Testis (tissue), 3 donors: ENCODE measurements around the gene PITX1. TPM values are rescaled to one million over a fixed set of nuclear protein-coding genes. Genes with fewer than 3 reads are reported as not detected.

Experiments used
- DNase-seq: peaks from one replicate; pipeline ENCODE4 v3.0.0-alpha.2; 2019
- H3K27ac ChIP-seq, 2 donors: fragments of 200-600 bp; sonication (generic); one replicate each; pipeline ENCODE4 v1.5.1; 2019
- H3K27me3 ChIP-seq: fragments of 200-600 bp; sonication (generic); one replicate; pipeline ENCODE4 v1.5.1; 2019
- H3K36me3 ChIP-seq: fragments of 200-600 bp; sonication (generic); one replicate; pipeline ENCODE4 v1.5.1; 2017; ENCODE audit warnings: low read depth; ENCODE audit errors: missing control alignments
- H3K4me1 ChIP-seq: fragments of 200-600 bp; sonication (generic); one replicate; pipeline ENCODE4 v1.5.1; 2019
- H3K4me3 ChIP-seq, 2 donors: fragments of 200-600 bp; sonication (generic); one replicate each; pipeline ENCODE4 v1.5.1; 2017 to 2019
- H3K9me3 ChIP-seq: fragments of 200-600 bp; sonication (generic); one replicate; pipeline ENCODE4 v1.5.1; 2017
- POLR2A ChIP-seq: fragments of 450-650 bp; IDR thresholded peaks from one replicate; pipeline ENCODE4 v1.6.1; 2017; ENCODE audit warnings: antibody characterized with exemption, mild to moderate bottlenecking, moderate library complexity
- WGBS, 2 donors: methylation state at CpG; one replicate each; pipeline ENCODE4 v1.1.5; 2018; 5-methylcytosine and 5-hydroxymethylcytosine counted together
- intact Hi-C: fragments of 100-400 bp; cut with DNase I; formaldehyde crosslinking; loops from one replicate; pipeline ENCODE4 v1.15.1; 2023; ENCODE audit warnings: low total_unique reads
- polyA plus RNA-seq: library from polyadenylated mRNA; stranded (reverse); fragments of 350-450 nt; fragmentation: Illumina TruSeq; extraction: RNeasy Lipid Tissue Mini Kit (QIAGEN cat#74804); gene quantifications from one replicate; pipeline ENCODE4 v1.2.3, GENCODE V29; 2014; ENCODE audit warnings: low read depth, low replicate concordance; ENCODE audit not compliant: insufficient read depth
- total RNA-seq, 2 donors: library from RNA; depleted of rRNA; stranded (reverse); fragments of >200 nt; gene quantifications; one replicate each; pipeline ENCODE4 v1.2.3, GENCODE V29; 2016
- TF ChIP-seq, protein P1 (sequence below), 3 experiments: fragments of 450-650 bp in 2 of 3; fragments of 200-600 bp in 1 of 3; sonication (generic) in 1 of 3; IDR thresholded peaks; one replicate each; pipeline ENCODE4 v1.5.1; 2016 to 2019; ENCODE audit warnings: antibody characterized with exemption in 3 of 3, mild to moderate bottlenecking in 2 of 3, moderate library complexity in 1 of 3

PITX1 gene
- total and polyA plus RNA-seq, 3 donors from 2014 or later: 3.0 to 4.1 (median 3.6) TPM

DNA sequence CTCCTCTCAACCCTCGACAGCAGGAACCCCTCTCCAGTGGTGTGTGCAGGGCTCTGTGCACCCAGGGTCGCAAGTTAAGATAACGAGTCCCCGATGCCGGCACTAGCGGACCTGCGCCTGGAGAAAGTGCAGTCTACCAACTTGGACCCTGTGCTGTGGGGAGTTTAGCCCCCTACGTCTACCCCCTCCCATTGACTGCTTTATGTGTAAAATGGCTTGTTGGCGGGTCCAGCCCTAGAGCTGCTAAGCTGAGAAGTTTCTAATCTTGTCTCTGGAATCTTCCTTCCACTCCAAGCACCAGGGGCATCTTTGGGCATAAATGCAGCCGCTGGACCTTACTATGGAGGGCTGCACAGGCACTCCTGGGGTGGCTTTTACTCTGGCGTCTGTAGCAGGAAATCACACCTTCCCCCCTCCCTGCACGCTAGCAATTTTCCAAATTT lies 7.1 kb upstream of the PITX1 start:
- no peak for DNase-seq
- 22 to 53% methylated on average over 10 to 12 of the region's 12 CpGs for WGBS, 2 donors
- no peak overlapping the region for H3K27ac ChIP-seq
- no peaks in the 10 kb centered on the region for H3K27me3 ChIP-seq
- peaks cover 6% of the 10 kb centered on the region for H3K4me1 ChIP-seq
- no peaks in the 10 kb centered on the region for H3K9me3 ChIP-seq
- TF ChIP-seq, protein P1, sequence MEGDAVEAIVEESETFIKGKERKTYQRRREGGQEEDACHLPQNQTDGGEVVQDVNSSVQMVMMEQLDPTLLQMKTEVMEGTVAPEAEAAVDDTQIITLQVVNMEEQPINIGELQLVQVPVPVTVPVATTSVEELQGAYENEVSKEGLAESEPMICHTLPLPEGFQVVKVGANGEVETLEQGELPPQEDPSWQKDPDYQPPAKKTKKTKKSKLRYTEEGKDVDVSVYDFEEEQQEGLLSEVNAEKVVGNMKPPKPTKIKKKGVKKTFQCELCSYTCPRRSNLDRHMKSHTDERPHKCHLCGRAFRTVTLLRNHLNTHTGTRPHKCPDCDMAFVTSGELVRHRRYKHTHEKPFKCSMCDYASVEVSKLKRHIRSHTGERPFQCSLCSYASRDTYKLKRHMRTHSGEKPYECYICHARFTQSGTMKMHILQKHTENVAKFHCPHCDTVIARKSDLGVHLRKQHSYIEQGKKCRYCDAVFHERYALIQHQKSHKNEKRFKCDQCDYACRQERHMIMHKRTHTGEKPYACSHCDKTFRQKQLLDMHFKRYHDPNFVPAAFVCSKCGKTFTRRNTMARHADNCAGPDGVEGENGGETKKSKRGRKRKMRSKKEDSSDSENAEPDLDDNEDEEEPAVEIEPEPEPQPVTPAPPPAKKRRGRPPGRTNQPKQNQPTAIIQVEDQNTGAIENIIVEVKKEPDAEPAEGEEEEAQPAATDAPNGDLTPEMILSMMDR (IDR thresholded peaks at IDR 0.05): no peak
- no peak for TF ChIP-seq POLR2A
- peak overlapping the region in 1 of 2 donors; percentile 41 for H3K4me3 ChIP-seq
- intact Hi-C loops: no loop called here
- no peaks in the 10 kb centered on the region for H3K36me3 ChIP-seq

DNA sequence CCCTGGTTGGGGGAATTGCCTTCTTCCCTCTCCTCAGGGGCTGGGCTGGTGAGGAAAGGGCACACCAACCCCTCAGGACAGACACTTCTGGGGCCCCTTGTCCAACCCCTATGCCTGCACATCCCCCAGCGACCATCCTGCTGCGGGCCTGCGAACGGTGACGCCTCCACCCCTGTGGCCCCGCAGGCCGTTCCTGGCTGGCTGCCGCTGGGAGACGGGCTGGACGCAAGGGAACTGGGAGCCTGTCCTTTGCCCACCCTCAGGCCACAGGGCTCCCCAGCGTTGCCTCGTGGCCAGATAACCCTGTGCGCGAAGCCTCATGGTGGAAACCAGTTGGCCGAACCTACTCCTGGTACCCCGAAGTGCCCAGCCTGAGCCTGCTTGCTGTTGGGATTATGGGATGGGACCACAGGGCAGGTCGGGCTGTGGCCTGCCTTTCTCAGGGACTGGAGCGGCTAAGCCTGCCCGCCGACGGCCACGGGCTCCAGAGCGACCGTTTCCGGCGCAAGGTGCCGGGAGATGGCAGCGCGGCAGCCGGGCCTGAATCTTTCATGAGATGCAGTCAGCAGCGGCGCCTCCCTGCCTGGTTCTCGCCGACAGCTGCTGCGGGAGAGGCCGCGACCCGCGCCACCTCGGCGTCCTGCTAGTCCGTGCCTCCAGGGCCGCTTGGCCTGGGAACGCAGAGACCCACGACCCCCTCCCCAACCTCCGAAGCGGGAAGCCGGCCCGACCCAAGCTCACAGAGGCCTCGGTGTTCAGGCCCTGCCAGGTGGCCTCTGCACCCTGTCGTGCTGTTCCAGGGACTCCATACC lies 6.5 kb upstream of the PITX1 start:
- no peak overlapping the region for H3K27ac ChIP-seq
- H3K4me1 ChIP-seq: peaks cover 6% of the 10 kb centered on the region
- no peak for DNase-seq
- TF ChIP-seq POLR2A: no peak
- TF ChIP-seq, protein P1 (IDR thresholded peaks at IDR 0.05): no peak
- no peaks in the 10 kb centered on the region for H3K27me3 ChIP-seq
- no peaks in the 10 kb centered on the region for H3K36me3 ChIP-seq
- H3K9me3 ChIP-seq: no peaks in the 10 kb centered on the region
- intact Hi-C loops: no loop called here
- peak overlapping the region; percentile 16 to 41 for H3K4me3 ChIP-seq
- WGBS, 2 donors: 7% methylated on average over 40 of the region's 51 CpGs; no CpG with 5 or more reads in 1 of the 2 donors

DNA sequence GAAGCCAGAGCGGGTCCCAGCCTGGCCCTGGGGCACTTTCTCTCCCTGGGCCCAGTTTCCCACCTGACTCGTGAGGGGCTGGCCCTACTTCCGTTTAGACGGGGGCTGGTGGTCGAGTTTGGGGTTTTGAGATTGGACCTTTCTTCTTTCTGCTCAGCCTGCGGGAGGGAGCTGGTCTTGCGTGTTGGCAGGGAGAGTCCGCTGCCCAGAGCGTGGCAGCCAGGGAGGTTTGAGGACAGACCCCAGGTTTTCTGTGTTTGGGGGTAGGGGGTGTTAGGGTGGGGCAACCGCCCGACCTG lies 6.0 kb upstream of the PITX1 start:
- Histone ChIP-seq H3K9me3 (no peaks in the 10 kb centered on the region), H3K4me1 (peaks cover 6% of the 10 kb centered on the region), H3K27me3 (no peaks in the 10 kb centered on the region), H3K4me3 (peak overlapping the region; percentile 16 to 41), H3K36me3 (no peaks in the 10 kb centered on the region), H3K27ac (no peak overlapping the region)
- 4 to 8% methylated on average over 8 to 10 of the region's 11 CpGs for WGBS, 2 donors
- intact Hi-C loops: no loop called here
- TF ChIP-seq, protein P1 (IDR thresholded peaks at IDR 0.05): no peak
- TF ChIP-seq POLR2A: no peak
- no peak for DNase-seq

DNA sequence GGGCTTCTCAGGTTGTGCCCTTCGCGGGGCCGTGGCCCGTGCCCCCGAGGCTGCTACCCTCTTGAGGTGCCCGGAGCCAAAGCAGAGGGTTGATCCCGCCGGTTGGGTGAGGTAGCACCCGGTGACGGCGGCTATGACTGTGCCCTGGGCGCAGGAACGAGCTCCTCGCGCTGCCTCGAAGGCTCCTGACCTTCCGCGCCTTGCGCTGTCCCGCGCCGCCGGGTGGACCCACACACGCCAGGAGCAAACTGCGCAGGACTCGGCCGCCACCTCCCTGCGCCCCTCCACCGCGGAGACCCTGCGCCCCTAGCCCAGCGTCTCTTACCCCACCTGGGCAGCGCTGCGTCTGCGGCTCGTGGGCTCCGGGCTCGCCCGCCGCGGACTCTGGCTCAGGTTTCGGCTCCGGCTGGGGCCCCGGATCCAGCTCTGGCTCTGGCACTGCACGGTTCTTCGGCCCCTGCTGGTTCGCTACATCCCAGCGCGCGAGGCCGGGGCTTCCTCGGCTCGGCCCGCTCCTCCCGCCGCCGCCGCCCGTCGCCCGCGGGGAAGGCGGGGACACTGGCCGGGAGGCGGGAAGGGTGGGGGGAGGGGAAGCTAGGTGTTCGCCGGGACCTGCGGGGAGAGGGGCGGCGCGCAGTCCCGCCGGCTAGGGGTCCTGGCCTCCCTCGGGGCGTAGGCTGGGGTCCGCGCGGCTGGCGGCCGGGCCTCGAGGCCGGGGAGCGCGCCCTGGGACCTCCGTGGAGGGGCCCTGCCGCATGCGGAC lies 5.4 kb upstream of the PITX1 start:
- DNase-seq: no peak
- H3K36me3 ChIP-seq: no peaks in the 10 kb centered on the region
- H3K27ac ChIP-seq: no peak overlapping the region
- H3K4me1 ChIP-seq: peaks cover 6% of the 10 kb centered on the region
- WGBS, 2 donors: 3 to 4% methylated on average over 49 to 56 of the region's 87 CpGs
- TF ChIP-seq, protein P1 (IDR thresholded peaks at IDR 0.05): no peak
- intact Hi-C loops: no loop called here
- H3K9me3 ChIP-seq: no peaks in the 10 kb centered on the region
- peak overlapping the region; percentile 16 to 41 for H3K4me3 ChIP-seq
- H3K27me3 ChIP-seq: no peaks in the 10 kb centered on the region
